ENCODE measurements around the gene ANG. TPM values are rescaled to one million over a fixed set of nuclear protein-coding genes. Genes with fewer than 3 reads are reported as not detected.

ANG gene
- total and polyA plus RNA-seq, 2 of the 8 experiments (the other 6 are each of a cell fraction or from before 2014, with no cell fraction given): 2.2 to 4.6 TPM

GRCh38 chr14:20682435-20683124, 6.0 kb upstream of the ANG start (continued):
- TF ChIP-seq SUZ12 (IDR thresholded peaks at IDR 0.05; ENCODE audit: low read length) (no peak), RBBP5 (IDR thresholded peaks at IDR 0.05; ENCODE audit: borderline replicate concordance, low read depth, low read length) (peak; percentile 100), HDAC6 (IDR thresholded peaks at IDR 0.05; ENCODE audit: low read depth, low read length) (no peak), SIRT6 (IDR thresholded peaks at IDR 0.05; ENCODE audit: low read length) (no peak), NANOG (IDR thresholded peaks at IDR 0.05; ENCODE audit: insufficient read depth, low read depth, low read length, poor library complexity, severe bottlenecking) (no peak), SP4 (IDR thresholded peaks at IDR 0.05; ENCODE audit: low read length) (no peak), TAF1 (IDR thresholded peaks at IDR 0.05; ENCODE audit: low read depth, low read length) (peak; percentile 33; the same call in 1 of the 2 replicates), EP300 (IDR thresholded peaks at IDR 0.05; ENCODE audit: borderline replicate concordance in 1 of 2, low read depth in 2 of 2, low read length in 2 of 2) (no peak), CTBP2 (IDR thresholded peaks at IDR 0.05; ENCODE audit: borderline replicate concordance, insufficient read depth, insufficient read length, low read length) (no peak), USF2 (IDR thresholded peaks at IDR 0.05; ENCODE audit: low read length) (no peak), HDAC2 (IDR thresholded peaks at IDR 0.05; ENCODE audit: borderline replicate concordance in 1 of 2, low read depth in 2 of 2, low read length in 2 of 2) (no peak; a peak in 1 of 4 replicates), SIX5 (IDR thresholded peaks at IDR 0.05; ENCODE audit: low read depth, low read length) (no peak), GABPA (IDR thresholded peaks at IDR 0.05; ENCODE audit: borderline replicate concordance, insufficient read depth, low read length) (no peak)
